Eye (tissue), 1 donor: ENCODE results near the gene ATRN.

Experiments
- DNase-seq: peaks from one replicate; pipeline ENCODE4 v3.0.0-alpha.2; 2015

Gene ATRN

DNA sequence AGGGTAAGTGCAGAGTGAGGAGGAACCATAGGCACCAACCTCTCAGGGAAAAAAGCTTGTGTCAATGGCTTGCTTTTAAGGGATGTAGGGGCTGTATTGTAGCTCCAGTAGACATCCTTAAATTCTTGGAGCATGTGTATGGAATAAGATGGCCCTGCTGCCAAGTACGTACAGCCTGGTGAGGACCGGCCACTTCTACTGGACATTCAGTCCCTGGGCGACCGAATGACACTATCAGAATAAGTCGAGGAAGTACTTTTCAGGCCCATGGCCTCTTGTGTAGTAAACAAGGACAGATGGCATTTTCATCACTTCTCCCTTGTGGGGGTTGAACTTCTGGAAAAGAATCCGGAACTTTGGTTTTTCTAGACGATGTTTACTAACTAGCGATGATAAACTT, 159.6 kb downstream of the ATRN start:
- no peak for DNase-seq

DNA sequence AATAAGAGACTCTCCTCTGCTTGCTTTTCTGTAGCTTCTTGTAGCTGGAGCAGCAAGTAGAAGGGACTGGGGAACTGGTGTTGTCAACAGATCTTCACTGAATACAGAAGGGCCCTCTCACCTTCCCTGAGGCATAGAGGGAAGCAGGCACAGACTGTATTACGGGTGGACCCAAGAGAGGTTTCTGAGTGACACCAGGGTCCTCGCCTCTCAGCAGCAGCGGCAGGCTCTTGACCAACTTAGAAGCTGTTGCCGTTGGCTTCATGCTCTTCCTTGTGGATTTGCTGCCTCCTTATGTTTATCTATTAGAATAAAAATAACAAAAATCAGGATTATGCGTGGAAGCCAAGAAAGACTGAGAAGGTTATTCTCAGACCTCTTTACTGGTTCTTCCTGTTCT, 160.7 kb downstream of the ATRN start:
- no peak for DNase-seq

DNA sequence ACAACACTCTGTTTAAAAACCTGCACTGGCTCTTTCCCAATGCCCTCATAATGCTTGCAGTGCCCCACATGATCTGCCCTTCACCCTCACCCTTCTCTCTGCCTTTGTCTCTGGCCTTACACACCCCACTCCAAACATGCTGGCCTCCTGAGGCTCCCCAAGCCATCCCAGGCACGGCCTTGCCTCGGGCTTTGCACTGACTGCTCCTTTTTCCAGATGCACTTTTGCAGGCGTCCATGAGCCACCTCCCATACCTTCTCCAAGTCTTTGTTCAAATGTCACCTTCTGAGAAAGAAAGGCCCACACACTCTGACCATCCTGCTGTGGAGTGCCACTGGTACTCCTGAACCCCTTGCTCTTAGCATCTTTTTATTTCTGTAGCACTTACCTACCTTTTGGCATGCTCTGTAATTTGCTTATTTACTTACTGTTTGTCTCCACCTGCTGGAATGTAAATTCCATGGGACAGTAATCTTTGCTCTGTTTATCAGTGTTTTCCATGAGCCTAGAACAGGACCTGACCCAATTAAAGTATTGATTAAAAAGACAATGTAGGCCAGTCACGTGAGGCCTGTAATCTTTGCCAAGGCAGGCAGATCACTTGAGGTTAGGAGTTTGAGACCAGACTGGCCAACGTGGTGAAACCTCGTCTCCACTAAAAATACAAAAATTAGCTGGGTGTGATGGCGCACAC, 161.6 kb downstream of the ATRN start:
- no peak for DNase-seq

DNA sequence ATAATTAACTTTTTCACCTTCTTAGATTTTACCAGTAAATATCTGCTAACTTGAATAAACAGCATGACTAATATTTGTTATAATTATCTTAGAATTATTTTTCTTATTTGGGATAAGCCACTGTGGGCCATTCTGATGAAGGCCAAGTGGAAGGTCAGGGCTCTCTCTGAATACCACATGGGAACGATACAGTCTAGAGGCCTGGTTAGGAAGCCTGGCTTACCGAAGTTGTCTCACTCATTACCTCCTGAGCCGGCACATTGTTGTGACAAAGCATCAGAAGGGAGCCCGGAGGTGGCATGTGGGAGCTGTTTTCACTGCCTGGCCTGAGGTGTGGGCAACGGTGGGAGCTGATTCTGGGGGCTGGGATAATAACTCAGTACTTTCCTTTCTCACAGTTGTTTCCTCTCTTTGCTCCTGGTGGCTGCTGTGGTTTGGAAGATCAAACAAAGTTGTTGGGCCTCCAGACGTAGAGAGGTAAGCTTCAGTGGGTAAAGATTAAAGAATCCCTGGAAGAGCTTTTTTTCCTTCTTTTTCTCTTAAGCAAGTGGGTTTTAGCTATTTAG, 163.2 kb downstream of the ATRN start:
- no peak for DNase-seq

DNA sequence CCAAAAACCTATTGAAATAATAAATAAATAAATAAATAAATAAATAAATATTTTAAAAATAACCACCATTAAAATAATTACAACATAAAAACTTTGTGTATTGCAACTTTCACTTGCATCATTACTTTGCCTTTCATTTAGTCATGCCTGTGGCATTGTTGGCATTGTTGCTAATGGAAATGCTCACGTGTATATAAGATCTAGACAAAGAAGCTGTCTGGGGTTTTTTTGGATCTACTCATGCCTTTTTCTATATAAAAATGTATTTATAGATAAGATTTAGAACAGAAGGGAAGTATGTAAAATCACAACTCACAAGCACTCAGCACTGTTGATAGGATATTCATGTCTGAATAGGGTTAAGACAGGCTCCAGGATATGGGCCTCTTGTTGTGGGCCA, 164.5 kb downstream of the ATRN start:
- DNase-seq = no peak

DNA sequence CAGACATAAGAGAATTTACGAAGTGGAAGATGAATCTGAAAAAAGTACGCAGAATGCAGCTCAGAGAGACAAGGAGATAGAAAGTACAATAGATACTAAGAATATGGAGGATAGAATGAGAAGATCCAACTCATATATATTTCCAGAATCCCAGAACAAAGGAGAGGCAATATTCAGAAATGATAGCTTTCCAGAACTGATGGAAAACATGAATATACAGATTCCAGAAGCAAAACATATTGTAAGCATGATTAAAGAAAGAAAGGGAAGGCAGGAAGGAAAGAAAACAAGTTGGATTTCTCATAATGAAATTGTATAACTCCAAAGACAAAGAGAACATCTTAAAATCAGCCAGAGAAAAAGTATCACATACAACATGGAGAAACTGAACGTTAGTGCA, 169.4 kb downstream of the ATRN start:
- DNase-seq = no peak

DNA sequence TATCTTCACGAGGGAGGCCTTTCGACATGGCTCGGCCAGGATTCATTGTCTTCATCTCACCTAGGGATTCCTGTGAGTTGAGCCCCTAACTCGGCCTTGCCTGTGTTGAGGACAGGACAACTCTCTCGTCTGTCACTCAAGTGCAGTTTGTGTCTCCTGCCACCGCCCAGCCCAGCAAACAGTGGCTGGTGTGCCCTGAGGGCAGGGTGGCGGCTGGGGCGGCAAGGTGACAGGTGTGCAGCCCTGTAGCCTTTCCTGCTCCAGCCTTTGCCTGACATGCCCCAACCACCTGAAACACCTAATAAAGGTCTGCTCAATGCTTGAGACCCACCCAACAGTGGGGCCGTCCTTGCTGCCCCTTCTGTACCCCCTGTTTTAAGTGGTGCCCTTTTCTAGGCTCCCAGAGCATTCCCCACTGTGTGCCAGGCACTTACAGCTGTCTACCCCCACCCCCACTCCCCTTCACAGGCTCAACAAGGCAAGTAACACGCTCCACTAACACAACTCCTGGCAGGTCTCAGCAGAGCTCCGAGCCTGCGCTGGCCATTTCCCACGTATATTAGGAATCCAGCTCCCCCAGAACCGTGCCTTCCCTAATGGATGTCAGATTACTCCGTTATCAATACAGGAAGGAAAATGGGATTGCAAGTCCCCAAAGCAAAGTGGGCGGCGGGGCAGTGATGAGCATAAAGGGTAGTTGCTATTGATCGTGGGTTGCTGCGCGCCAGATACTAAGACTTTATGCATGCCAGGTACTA, 174.7 kb downstream of the ATRN start:
- no peak for DNase-seq

DNA sequence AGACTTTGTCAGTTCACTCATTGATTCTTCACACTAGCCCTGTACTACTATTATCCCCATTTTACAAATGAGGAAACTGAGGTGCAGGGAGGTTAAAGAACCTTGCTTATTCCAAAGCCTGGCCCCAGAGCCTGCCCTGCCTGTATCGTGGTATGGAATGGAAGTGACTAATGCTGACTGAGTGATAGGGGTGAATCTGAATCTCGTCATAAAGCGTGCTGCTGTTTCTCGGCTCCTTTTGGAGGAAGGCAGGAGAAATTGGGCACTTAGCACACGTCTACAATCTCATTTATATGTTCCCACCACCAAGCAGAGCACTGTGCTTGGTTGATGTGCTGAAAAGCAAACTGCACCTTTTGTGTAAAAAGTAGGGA, 175.2 kb downstream of the ATRN start:
- DNase-seq = no peak

DNA sequence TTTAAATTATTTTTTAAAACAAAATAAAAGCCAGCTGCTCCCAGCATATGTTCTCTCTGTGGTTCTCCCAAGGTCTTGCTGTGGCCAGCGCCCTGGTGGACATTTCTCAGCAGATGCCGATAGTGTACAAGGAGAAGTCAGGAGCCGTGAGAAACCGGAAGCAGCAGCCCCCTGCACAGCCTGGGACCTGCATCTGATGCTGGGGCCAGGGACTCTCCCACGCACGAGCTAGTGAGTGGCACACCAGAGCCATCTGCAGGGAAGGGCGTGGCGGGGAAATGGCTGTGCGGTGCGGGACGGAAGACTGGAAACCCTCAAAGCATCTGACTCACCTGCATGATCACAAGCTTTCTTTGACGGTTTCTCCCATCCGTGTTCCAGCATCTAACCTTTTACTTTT, 175.8 kb downstream of the ATRN start:
- no peak for DNase-seq

DNA sequence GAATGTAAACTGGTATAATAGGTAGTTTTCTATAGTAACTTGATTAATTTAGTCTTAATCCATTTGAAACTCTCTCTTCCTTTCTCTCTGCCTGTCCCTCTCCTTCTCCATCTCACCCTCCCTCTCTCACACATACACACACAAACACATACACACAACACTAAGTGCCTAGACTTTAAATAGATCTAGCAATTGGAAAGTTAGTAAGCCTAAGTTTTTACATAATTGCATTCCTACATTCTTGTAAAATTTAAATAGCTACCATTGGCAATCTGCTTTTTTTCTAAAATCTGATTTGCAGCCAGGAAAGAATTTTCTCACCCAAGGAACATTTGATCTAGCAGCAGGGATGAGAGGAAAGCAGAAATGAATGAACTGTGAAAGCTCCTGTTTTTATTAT, 176.7 kb downstream of the ATRN start:
- no peak for DNase-seq

DNA sequence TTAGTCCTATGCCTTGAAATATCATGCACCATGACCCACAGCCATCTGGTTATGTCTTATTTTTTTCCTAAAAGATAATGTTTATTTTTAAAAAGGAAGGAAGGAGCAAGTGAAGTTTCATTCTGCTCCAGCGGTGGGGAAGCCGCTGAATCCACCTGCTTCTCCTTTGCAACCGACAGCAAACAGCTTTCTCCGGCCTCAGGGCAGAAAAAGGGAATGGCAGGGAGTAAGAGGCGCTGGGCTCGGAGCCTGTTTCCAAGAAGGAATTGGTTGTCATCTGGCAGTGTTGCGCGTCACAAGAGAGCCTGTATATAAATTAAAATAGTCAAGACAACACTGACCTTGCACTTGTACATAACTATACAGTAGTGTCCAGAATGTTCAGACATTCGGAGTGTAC, 178.1 kb downstream of the ATRN start:
- DNase-seq = no peak

DNA sequence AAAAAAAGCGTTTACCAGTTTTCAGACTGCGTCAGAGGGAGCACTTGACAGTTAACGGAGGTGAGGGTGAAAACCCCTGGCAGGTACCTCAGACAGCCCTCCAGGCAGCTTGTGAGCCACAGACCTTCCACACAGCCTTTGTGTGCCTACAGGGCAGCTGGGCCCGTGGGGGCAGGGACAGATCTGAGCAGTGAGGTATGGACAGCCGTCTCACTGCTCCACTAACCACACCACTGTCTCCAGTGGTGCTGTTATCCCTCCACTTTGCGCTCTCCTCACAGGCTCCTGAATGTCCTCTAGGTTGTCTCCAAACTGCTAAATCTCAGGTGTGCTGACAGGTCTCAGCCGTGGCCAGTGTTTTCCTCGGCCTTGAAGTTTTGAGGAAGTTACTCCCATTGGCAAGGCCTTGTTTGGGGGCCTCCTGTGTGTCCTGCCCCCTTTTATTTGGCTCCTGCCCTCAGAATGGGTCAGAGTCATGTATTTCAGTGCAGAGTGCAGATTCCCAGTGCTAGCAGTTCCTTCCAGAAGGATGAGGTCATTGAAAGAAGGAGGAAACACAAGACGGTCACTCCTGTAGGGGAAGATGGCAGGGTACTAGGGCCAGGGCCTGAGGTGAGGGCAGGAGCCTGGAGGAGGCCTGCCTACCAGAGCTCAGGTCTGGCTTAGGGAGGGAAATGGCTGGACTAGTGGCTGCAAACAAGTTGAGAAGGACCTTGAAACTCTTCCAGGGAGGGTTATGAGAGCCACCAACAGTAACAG, 180.6 kb downstream of the ATRN start:
- DNase-seq = no peak

DNA sequence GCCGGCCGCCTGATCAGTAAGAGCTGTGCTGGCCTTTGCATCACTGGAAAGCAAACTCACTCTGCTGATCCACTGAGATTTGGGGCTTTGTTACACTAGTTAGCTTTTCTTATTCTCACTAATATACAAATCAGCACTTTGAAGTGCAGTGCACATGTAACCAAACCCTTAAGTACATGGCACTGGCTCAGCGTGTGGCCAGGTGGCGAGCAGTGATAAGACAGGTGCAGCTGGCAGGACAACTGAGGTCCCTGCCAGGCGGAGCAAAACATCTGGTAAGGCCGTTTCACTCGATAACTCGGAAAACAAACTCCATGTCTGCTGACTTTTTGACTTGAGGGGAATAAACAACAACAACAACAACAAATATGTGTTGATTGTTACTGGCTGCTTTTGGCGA, 181.4 kb downstream of the ATRN start:
- no peak for DNase-seq

DNA sequence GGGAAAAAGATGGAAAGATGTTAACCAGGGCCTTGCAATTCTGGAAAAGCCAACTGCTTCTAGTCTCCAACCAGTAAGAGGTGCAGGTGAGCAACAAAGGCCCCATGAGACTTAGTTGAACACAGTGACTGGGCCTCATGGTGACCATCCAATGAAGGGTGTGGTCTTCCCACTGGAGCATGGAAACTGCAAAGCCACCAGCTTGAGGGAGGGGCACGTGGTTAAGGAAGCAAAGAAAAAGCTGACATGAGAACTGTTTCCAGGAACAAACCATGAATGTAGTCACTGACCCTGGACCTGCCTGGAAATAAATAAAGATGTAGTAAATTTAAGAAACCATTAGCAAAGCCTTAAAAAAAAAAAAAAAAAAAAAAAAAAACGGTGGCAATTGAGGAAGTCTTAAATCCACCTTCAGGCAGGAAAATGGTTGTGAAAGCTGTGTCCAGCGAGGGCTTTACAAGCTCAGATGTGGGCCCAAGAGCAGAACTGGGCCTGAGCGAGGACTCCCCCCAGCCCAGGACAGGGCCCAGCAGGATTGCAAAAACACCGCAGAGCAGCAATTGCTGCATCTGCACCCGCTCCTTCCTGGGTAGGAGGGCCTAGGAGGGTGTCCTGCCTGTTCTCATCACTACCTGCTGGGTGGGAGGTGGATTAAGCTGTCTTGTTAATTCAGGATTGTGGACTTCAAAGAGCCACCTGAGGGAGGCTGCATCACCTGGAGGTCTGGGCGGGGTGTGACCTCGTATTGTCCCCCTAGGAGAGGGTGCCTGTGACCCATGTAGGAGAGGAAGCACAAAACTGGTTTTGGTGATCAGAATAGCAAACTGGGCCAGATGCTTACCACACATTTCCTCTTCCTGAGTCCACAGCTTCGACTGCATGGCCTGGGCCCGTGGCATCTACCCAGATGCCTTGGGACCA, 182.1 kb downstream of the ATRN start:
- DNase-seq = no peak

DNA sequence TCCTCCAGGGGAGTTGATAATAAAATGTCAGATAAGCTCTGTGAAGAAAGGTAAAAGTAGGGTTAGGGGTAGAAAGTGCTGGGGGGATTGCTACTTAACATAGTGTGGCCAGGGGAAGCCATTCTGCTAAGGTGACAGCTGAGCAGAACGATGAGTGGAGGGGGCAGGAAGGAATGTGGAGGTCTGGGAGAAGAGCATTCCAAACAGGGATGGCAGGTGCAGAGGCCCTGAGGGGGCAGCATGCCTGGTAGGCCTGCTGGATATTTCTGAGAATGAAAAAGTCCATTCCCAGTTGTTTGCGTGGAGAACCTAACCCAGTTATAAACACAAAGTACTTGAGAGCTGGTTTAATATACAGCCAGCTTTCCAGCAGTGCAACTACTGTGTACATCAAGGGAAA, 183.1 kb downstream of the ATRN start:
- no peak for DNase-seq

DNA sequence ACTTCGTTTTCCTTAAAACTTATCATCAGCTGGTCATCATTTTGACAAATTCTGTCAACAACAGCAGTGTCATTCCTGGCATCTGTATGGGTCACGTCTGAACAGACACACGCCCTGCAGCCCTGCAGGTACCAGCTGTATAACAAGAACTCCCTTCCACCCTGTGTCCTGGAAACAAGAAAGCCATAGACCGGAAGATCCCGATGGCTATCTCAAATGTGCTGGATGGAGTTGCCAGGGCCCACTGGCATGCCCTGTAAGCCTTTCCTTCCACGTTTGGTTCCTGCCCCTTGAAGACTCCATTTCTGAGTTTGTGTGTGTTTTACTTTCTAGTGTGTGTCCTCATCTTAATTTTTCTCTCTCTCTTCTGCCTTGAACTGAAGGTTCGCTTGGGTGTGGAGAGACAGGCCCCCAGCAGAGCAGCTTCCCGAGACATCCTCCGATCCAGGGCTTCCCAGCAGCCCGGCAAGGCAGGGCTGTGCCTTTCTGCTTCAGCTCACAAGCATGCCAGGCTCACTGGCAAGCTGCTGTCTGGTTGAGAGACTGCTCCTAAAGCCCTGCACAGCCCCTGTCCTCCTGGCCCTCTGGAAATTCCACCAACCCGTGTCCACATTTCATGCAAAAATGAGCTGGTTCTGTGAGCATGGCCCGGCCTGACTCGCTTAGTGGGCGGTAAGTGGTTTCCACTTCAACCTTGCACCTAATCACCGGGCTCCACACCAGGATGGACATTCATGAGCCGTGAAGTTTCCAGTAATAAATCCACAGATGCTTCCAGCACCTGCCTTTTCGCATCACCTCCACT, 183.7 kb downstream of the ATRN start:
- peak; percentile 51 for DNase-seq

DNA sequence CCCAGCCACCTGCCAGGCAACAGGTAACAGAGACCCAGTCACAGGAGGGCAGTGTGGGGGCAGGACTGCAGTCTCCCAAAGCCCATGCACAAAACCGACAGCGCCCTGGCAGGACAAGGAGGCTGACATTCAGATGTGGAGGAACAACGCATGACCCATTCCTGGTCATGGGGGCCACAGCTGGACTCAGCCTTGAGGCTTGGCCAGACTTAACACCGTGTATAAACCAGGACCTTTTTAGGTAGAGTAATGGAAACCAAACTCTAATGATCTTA, 184.2 kb downstream of the ATRN start:
- no peak for DNase-seq

DNA sequence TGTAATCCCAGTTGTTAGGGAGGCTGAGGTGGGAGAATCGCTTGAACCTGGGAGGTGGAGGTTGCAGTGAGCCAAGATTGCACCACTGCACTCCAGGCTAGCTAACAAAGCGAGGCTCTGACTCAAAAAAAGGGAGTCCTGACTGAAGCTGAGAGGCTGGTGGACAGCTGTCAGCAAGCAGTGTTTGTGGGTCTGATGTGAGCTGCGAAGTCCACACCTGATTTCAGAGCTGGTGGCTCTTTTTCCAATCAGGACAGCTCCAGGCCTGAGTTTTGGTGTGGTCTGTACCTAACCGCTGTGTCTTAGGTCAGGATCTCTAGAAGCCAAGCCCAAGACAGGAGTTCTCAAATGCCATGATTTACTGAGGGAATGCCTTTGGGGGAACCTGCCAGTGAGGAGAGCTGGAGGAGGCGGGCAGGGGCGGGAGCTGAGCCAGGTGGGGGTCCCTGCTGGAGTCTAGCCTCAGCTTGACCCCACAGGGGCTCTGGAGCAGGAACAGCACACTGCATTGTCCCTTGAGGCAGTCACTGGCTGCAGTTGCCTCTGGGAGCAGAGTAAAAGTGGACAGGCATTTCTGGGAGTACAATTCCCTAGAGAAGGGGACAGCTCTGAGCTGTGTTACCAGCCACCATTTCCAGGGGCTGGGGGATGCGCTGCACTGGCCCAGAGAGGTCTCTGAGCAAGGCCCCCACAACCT, 187.3 kb downstream of the ATRN start:
- no peak for DNase-seq

DNA sequence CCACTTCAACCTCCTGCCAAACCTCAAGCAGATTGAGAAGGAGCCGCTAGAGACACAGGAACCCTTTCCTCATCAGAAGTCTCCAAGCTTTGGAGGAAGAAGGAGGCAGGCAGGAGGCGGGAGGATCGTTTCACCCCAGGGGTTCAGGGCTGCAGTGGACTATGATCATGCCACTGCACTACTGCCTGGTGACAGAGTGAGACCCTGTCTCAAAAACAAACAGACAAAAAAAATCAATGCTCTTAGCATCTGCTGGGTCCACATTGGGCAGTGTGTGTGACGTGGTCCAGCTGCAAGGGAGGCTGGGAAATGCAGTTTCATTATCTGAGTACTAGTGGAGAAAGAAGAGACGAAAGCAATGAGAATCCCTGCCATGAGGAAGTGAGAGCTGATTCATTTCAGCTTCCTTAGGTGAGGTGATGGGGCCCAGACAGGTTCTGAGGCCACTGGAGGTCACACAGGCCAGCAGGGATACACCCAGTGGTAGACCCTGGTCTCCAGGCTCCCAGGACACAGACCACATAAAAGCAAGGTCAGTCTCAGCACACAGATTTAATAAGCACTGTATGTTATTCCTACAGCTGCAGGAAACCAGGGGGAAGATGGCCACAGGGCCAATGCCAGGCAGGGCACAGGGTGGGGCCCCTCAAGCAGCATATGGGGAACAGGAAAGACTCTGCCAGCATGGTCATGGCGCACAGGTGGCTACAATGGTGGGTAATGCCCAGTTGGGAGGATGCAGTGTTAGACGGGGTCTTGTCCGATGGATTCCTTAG, 188.1 kb downstream of the ATRN start:
- peak; percentile 67 for DNase-seq

DNA sequence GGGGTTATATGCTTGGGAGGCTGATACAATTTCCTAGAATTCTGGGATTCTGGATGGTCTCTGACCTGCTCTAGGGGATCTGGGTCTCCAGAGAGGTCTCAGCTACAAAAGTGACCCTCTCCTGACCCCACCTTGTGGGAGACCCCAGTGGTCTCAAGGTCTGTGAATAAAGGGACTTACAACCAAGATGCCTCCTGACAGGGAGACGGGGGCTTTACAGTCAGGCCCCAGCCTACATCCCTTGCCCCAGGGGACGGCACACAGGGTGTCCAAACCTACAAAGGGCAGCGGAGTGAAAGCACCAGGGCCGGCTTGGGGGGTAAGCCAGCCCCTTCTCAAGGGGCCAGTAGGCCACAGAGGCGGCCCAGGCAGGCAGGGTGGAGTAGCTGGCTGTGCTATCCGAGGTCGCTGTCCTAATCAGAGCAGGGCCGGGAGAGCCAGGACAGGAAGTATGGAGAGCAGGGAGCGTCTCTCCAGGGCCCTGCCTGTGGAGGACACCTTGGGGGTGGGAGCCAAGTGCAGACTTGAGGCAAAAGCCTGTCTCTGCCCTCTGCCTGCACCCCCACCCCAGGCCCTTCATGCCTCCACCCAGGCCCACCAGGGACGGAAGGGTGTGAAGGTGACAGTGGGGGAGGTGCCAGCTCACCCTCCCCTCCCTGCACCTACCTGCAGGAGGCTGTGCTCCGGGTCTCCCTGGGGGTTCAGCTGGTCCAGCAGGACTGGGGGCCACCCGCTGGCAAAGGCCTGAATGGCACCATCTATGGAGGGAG, 188.9 kb downstream of the ATRN start:
- DNase-seq = no peak
